A204.1 (cell line): Measurements from ENCODE around the gene ANO1.

Source experiments
- FAIRE-seq: peaks from 2 replicates; lab custom pipeline; 2012; peaks lifted over from hg19 to GRCh38; lab: Jason Lieb, UNC

ANO1 gene

DNA sequence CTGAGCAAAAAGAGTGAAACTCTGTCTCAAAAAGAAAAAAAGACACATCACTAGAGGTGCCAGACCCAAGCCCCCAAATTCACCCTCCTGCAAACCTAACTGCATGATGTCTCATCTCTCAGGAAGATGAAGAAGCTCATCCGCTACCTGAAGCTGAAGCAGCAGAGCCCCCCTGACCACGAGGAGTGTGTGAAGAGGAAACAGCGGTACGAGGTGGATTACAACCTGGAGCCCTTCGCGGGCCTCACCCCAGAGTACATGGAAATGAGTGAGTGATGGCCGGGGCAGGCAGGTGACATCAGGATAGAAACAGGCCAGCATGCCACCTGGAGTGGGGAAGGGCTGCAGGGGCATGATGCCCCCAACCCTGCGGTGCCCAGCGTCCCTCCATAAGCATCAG lies 89.0 kb downstream of the ANO1 start:
- FAIRE-seq: no peak

- no peak for FAIRE-seq
Measured at GRCh38 chr11:70167723-70168404, 89.7 kb downstream of the ANO1 start.

- no peak for FAIRE-seq
Measured at GRCh38 chr11:70168405-70168754, 90.3 kb downstream of the ANO1 start.

DNA sequence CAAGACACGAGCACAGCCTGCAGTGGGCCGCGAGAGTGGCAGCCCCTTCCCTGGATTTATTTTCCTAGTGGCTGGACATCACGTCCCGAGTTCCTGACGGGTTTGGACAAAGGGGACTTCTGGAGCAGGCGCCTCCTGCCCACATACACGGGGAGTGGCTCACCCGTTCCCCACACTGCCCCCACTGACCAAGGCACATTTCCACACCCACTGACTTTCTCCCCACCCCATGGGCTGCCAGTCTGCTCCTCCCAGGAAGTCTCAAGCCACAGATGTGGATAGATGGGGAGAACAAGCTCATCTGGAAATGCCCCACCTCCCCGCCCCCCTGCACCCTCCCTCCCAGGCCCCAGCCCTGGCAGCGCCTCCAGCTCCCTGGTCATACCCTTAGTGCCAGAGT lies 91.0 kb downstream of the ANO1 start:
- FAIRE-seq: no peak

- FAIRE-seq: no peak
Measured at GRCh38 chr11:70169632-70170031, 91.5 kb downstream of the ANO1 start.

- no peak for FAIRE-seq
Measured at GRCh38 chr11:70170596-70171210, 92.6 kb downstream of the ANO1 start.

DNA sequence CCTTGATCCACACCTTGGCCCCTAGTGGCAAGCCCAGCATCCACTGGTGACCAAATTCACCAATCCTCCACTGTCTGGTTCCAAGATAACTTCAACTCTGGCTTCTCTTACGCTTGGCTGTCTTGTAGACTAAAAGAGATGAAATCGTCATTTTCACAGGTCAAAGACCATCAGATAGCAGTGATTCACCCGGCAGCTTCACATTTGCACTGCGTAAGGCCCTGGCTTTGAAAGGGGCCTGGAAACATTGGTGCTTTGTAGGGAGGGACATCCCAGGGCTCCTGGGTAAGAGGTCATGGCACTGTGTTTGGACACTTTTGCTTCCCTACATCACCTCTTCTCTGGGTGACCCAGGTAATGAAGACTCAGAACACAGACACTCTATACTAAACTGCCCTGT lies 94.9 kb downstream of the ANO1 start:
- no peak for FAIRE-seq

- FAIRE-seq: no peak
Measured at GRCh38 chr11:70174547-70175235, 96.6 kb downstream of the ANO1 start.

DNA sequence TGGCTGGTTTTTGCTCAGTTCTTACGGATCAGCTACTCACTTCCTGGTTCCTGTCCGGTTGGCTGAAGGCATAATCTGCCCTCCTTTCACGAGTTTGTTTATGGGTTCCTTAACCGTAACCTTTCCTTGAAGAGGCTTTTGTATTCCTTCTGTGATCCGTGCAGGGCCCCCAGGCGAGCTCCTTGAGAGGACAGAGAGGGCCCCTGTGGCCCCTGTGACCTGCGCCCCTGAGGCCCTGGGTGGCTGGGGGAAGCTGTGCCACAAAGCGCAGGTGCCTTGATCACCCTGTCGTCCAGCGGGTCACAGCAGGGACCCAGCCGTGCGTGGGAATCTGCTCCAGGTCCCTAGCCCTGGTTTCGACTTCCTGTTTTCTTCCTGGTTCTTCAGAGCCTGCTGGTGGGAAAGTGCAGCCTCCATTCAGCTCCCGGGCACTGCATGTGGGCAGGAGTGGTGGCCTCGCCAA lies 97.2 kb downstream of the ANO1 start:
- no peak for FAIRE-seq

- no peak for FAIRE-seq
Measured at GRCh38 chr11:70176940-70177689, 99.0 kb downstream of the ANO1 start.

DNA sequence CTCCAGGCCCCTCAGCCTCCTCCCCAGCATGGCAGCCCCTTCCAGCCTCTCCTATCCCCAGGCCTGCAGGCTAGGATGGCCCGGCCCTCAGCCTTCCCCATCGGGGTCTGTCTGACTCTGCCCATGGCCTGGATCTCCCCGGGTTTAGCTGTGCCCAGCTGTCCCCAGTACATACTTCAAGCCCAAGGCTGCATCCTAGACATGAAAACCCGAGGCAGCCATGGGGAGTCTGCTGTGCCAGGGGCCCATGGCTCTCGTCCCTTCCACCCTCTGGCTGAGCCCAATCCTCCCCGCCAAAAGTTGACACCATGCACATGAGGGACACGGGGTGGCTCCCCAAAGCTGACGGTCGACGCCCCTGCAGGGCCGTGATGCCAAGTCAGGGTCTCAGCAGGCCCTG lies 102.8 kb downstream of the ANO1 start:
- no peak for FAIRE-seq

GRCh38 chr11:70182266-70182665 lies 104.1 kb downstream of the ANO1 start:
- no peak for FAIRE-seq

GRCh38 chr11:70183032-70183431 lies 104.9 kb downstream of the ANO1 start:
- no peak for FAIRE-seq

DNA sequence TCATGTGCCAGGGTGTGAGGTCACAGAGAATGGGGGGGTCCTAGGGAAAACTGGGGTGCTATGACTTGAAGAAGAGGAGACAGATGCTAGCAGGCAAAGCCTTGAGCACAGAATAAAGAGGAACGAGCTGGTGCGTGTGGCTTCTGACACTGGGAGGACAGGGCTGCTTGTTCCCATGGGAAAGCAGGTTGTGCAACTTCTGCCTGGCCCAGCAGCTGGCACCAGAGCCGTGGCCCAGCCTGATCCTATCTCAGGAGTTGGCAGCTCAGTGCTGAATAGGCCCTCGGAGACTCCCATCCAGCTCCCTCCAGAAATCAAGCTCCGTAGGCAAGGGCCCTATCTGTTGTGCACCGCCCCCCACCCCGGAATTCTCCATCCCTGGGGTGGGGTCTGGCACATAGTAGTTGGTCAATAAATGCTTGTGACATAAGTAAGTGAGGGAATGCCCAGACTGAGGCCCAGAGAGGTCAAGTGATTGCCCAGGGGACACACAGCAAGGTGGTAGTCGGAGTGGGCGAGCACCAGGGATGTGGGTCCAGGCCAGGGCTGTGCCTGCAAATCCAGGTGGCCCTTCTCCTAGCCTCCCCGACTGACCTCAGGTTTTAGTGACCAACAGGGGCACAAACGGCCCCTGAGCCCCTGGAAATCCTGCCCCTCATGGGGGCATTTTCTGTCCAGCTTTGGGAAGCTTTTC lies 105.5 kb downstream of the ANO1 start:
- no peak for FAIRE-seq

GRCh38 chr11:70184396-70184795 lies 106.3 kb downstream of the ANO1 start:
- FAIRE-seq: no peak

GRCh38 chr11:70185348-70186055 lies 107.4 kb downstream of the ANO1 start:
- FAIRE-seq: no peak

DNA sequence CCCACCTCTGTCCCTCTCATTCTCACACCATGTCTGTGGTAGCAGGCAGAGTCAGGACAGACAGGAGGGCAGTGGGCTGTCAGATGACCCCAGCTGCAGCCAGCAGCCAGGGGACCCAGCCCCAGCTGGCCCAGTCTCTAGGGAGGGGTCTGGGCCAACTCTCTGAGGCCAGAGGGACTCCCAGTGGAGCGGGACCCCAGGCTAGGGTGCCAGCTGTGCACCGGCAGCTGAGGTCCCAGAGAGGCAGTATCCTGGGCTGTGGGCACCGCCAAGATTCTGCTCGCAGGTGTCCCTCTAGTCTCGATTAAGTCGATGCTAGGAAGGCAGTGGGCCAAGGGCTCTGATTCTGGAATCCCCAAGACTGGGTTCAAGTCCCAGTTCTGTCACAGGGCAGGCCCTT lies 108.3 kb downstream of the ANO1 start:
- FAIRE-seq: no peak

DNA sequence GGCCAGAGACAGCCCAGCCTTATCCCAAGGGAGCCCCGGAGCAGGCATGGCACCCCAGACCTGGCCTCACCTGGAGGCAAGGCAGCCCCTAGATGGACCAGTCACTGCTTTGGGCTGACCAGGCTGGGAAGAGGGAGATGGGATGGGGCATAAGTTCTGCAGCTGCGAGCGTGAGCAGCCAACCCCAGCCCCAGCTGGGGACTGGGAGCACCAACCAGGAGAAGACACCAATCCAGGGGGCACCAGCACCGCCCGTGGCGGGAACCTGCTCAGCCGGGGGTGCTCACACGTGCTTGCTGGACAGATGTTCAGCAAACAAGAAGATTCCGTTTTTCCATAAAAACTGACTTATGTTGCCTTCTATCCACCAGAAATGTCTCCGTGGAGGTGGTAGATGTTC lies 108.8 kb downstream of the ANO1 start:
- FAIRE-seq: no peak

DNA sequence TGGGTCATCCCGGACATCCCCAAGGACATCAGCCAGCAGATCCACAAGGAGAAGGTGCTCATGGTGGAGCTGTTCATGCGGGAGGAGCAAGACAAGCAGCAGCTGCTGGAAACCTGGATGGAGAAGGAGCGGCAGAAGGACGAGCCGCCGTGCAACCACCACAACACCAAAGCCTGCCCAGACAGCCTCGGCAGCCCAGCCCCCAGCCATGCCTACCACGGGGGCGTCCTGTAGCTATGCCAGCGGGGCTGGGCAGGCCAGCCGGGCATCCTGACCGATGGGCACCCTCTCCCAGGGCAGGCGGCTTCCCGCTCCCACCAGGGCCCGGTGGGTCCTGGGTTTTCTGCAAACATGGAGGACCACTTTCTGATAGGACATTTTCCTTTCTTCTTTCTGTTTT lies 109.7 kb downstream of the ANO1 start:
- FAIRE-seq: no peak

- FAIRE-seq: no peak
Measured at GRCh38 chr11:70189622-70190021, 111.5 kb downstream of the ANO1 start.

- FAIRE-seq: no peak
Measured at GRCh38 chr11:70191495-70192140, 113.5 kb downstream of the ANO1 start.
